Measurements from ENCODE around the gene ANKRD24. TPM values are rescaled to one million over a fixed set of nuclear protein-coding genes. Genes with fewer than 3 reads are reported as not detected.

The ANKRD24 gene
- total RNA-seq: 1 to 10 TPM in 1 of 2 donors, under 1 TPM in 1; 0.28 to 2.5 TPM
- 1 to 10 TPM in 1 of 2 donors, under 1 TPM in 1; 0.31 to 2.5 TPM for polyA plus RNA-seq

DNA sequence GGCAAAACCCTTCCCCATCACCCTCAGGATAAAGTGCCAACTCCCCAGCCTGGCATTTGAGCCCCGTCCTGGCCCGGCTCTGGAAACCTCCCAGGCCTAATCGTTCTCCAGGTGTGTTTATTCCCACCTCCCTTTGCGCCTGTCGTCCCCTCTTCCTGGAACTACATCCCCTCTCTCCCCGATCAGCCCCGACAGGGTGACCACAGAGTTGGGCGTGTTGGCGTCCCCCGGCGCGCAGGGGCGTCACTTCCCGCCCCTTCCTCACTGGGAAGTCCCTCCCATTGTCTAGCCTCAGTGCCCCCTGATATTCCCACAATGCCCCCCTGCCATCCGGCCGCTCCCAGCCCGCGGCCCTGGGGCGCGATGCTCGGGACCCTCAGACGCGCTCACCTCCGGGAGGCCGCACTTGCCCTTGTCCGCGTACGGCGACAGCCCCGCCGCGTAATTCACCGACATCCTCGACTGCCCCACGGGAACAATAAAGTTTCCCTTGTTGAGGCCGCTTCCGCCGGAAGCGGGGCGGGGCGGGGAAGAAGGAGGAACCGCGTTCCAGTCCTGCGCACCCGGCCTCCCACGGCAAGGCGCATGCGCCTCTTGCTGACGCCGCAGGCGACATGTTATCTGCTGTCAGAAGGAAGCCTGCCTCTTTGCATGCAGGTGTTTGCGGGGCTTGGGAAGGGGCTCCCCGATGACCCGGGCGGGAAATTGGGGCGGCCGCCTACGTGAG lies at the start of gene ANKRD24, which contains the start of gene SIRT6:
Gene ANKRD24, plus strand, starts transcription at position 606 of the 727 bp plus-strand sequence. CDS start 3,737 bp downstream, outside the sequence.
Gene SIRT6, minus strand, starts transcription at position 480 of the 727 bp plus-strand sequence. Its CDS starts 24 bp downstream, at position 456.
- peak within 1 kb of the TSS; percentile 71 to 79 for H3K9ac ChIP-seq (ENCODE audit: low read depth in 1 of 2, low read length in 2 of 2)
- peaks cover 0 to 2% (median under 1%) of the 10 kb centered on the region in 4 donors for H3K36me3 ChIP-seq (ENCODE audit: control insufficient read depth in 4 of 4, insufficient read depth in 3 of 4, low read depth in 1 of 4, low read length in 3 of 4)
- H3K9me3 ChIP-seq (ENCODE audit: control insufficient read depth in 4 of 4, low read length in 3 of 4): no peaks in the 10 kb centered on the region
- H3K4me1 ChIP-seq (ENCODE audit: control insufficient read depth in 4 of 4, insufficient read depth in 4 of 4, low read length in 3 of 4): peaks cover 13 to 34% (median 24%) of the 10 kb centered on the region in 4 donors
- H3K4me3 ChIP-seq (ENCODE audit: low read depth in 1 of 3, low read length in 3 of 3): peak within 1 kb of the TSS; percentile 71 to 85 (median 72)
- peak within 1 kb of the TSS; percentile 69 to 78 for H3K27ac ChIP-seq (ENCODE audit: low read depth in 1 of 2, low read length in 2 of 2)
- under 1% methylated on average over 58 of the region's 58 CpGs for WGBS
- DNase-seq (ENCODE audit: low spot score): peak; percentile 92
- TF ChIP-seq EGR1 (IDR thresholded peaks at IDR 0.05; ENCODE audit: low read depth in 2 of 2) (peak; percentile 60 to 67), TAF1 (conservative IDR thresholded peaks at IDR 0.05) (no peak), NR2F2 (IDR thresholded peaks at IDR 0.05) (peak; percentile 59), JUND (IDR thresholded peaks at IDR 0.05) (peak in 1 of 2 donors; percentile 20), HNF4A (conservative IDR thresholded peaks at IDR 0.05) (peak in 1 of 2 donors; percentile 6), FOXA1 (IDR thresholded peaks at IDR 0.05) (peak; percentile 56), FOXA2 (IDR thresholded peaks at IDR 0.05) (no peak), YY1 (IDR thresholded peaks at IDR 0.05) (peak; percentile 95), GABPA (IDR thresholded peaks at IDR 0.05 in 1 of 2, conservative IDR thresholded peaks at IDR 0.05 in 1 of 2) (peak; percentile 98 to 100), RXRA (IDR thresholded peaks at IDR 0.05) (peak in 1 of 2 donors; percentile 59), SP1 (IDR thresholded peaks at IDR 0.05) (peak; percentile 75), RAD21 (IDR thresholded peaks at IDR 0.05) (peak in 1 of 2 donors; percentile 7), HNF4G (IDR thresholded peaks at IDR 0.05) (no peak)
- TF ChIP-seq, protein P1, sequence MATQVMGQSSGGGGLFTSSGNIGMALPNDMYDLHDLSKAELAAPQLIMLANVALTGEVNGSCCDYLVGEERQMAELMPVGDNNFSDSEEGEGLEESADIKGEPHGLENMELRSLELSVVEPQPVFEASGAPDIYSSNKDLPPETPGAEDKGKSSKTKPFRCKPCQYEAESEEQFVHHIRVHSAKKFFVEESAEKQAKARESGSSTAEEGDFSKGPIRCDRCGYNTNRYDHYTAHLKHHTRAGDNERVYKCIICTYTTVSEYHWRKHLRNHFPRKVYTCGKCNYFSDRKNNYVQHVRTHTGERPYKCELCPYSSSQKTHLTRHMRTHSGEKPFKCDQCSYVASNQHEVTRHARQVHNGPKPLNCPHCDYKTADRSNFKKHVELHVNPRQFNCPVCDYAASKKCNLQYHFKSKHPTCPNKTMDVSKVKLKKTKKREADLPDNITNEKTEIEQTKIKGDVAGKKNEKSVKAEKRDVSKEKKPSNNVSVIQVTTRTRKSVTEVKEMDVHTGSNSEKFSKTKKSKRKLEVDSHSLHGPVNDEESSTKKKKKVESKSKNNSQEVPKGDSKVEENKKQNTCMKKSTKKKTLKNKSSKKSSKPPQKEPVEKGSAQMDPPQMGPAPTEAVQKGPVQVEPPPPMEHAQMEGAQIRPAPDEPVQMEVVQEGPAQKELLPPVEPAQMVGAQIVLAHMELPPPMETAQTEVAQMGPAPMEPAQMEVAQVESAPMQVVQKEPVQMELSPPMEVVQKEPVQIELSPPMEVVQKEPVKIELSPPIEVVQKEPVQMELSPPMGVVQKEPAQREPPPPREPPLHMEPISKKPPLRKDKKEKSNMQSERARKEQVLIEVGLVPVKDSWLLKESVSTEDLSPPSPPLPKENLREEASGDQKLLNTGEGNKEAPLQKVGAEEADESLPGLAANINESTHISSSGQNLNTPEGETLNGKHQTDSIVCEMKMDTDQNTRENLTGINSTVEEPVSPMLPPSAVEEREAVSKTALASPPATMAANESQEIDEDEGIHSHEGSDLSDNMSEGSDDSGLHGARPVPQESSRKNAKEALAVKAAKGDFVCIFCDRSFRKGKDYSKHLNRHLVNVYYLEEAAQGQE (IDR thresholded peaks at IDR 0.05): peak; percentile 74
- TF ChIP-seq, protein P2, sequence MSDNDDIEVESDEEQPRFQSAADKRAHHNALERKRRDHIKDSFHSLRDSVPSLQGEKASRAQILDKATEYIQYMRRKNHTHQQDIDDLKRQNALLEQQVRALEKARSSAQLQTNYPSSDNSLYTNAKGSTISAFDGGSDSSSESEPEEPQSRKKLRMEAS (IDR thresholded peaks at IDR 0.05): peak; percentile 63
- TF ChIP-seq, protein P3, sequence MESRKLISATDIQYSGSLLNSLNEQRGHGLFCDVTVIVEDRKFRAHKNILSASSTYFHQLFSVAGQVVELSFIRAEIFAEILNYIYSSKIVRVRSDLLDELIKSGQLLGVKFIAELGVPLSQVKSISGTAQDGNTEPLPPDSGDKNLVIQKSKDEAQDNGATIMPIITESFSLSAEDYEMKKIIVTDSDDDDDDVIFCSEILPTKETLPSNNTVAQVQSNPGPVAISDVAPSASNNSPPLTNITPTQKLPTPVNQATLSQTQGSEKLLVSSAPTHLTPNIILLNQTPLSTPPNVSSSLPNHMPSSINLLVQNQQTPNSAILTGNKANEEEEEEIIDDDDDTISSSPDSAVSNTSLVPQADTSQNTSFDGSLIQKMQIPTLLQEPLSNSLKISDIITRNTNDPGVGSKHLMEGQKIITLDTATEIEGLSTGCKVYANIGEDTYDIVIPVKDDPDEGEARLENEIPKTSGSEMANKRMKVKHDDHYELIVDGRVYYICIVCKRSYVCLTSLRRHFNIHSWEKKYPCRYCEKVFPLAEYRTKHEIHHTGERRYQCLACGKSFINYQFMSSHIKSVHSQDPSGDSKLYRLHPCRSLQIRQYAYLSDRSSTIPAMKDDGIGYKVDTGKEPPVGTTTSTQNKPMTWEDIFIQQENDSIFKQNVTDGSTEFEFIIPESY (IDR thresholded peaks at IDR 0.05): no peak
- TF ChIP-seq, protein P4, sequence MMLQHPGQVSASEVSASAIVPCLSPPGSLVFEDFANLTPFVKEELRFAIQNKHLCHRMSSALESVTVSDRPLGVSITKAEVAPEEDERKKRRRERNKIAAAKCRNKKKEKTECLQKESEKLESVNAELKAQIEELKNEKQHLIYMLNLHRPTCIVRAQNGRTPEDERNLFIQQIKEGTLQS (IDR thresholded peaks at IDR 0.05): peak; percentile 39
- TF ChIP-seq, protein P5, sequence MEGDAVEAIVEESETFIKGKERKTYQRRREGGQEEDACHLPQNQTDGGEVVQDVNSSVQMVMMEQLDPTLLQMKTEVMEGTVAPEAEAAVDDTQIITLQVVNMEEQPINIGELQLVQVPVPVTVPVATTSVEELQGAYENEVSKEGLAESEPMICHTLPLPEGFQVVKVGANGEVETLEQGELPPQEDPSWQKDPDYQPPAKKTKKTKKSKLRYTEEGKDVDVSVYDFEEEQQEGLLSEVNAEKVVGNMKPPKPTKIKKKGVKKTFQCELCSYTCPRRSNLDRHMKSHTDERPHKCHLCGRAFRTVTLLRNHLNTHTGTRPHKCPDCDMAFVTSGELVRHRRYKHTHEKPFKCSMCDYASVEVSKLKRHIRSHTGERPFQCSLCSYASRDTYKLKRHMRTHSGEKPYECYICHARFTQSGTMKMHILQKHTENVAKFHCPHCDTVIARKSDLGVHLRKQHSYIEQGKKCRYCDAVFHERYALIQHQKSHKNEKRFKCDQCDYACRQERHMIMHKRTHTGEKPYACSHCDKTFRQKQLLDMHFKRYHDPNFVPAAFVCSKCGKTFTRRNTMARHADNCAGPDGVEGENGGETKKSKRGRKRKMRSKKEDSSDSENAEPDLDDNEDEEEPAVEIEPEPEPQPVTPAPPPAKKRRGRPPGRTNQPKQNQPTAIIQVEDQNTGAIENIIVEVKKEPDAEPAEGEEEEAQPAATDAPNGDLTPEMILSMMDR (IDR thresholded peaks at IDR 0.05; ENCODE audit: low read depth, low read length, missing input control): no peak
- H3K27me3 ChIP-seq (ENCODE audit: control insufficient read depth in 4 of 4, insufficient read depth in 4 of 4, low read length in 3 of 4): no peaks in the 10 kb centered on the region

All from liver (tissue), 9 donors.